AG08396 (cell line): ENCODE measurements around the gene TIMM22.
A peak's percentile ranks its signal among the peaks of the same experiment; 100 is the strongest.
"Not testable (repeated sequence)": the region's sequence is repeated elsewhere in the genome, so short reads cannot be mapped to it uniquely, and the experiment has no call there.

Experiments used
- DNase-seq: peaks from one replicate; pipeline ENCODE4 v3.0.0; 2012; ENCODE audit warnings: low spot score, mixed read lengths

The TIMM22 gene

DNA sequence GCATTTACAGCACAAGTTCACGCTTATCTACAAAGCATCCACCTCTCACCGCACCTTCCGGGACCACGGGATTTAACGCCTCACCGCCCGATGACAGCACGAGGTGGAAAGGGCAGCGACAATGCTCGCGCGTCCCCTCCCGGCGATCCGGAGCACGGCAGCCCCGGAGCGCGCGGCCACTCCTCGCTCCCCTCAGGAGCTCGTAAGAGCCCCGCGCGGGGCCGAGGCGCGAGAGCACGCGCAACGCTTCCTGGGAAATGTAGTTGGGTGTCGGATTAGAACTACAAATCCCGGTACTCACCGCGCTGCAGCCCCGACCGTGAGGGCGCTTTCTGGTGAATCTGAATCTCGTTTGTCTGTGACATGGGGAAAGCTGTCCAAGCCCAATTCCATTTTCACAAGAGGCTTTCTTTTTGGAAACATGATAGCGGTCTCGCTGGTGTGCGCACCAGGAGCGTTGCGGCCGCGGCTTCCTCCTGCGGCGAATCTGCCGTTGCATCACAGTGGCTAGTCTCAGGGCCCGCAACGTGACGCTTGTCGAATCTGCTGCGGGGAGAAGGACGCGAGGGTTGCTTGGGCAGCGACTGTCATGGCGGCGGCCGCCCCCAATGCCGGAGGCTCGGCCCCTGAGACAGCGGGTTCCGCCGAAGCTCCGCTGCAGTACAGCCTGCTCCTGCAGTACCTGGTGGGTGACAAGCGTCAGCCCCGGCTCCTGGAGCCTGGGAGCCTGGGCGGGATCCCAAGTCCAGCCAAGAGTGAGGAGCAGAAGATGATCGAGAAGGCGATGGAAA is at the start of gene TIMM22:
Gene TIMM22 (plus strand): TSS at position 576 of the 791 bp plus-strand sequence. CDS start 14 bp downstream, at position 590.
- peak; percentile 95 for DNase-seq

DNA sequence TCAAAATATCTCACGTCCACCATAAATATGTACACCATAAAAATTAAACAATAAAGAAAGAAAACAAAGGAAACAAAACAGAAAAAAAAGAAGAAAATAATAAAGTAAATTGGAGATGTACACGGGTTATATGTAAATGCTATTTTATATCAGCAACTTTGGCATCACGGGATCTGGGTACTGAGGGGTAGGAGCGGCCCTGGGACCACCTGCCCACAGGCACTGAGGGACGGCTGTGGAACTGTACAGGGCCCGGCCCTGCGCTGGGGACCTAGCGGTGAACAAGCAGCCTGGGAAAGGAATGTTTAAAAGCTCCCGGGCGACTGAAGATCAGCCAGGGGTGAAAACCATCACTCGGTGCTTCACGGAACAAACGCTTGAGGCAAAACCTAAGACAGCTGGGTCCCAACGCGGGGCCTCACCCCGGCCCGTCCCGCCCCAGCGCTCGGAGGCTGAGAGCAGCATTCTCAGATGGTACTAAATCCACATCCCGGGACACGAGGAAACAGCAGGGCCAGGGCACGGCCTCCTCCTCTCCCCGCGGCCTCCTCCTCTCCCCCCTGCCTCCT is 48.6 kb upstream of the TIMM22 start:
- no peak for DNase-seq

DNA sequence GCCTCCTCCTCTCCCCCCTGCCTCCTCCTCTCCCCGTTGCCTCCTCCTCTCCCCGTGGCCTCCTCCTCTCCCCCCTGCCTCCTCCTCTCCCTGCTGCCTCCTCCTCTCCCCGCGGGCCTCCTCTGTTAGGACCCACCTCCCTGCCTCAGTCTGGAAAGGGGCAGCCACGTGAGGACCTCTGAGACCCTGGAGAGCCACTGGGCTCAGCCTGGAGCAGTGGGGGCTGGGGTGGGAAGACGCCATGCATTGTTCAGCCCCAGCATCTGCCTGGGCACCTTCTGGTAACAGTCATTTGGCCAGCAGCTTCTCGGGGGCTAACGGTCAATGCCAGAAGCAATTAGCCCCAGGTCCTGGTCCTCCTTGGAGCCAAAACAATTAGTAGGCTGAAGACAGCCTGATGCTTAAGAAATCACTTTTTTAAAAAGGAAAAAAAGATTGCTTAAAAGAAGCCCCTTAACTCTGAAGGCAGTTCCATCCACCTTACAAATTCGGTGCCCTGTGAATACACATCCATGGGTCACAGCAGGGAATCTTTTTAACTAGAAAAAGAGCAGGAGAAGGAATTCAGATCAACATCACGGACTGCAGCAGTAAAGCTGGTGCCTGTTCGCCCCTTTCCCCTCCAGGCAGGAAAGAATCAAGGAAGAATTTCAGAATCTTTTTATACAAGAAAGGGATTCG is 47.2 kb upstream of the TIMM22 start:
- DNase-seq: no peak

DNA sequence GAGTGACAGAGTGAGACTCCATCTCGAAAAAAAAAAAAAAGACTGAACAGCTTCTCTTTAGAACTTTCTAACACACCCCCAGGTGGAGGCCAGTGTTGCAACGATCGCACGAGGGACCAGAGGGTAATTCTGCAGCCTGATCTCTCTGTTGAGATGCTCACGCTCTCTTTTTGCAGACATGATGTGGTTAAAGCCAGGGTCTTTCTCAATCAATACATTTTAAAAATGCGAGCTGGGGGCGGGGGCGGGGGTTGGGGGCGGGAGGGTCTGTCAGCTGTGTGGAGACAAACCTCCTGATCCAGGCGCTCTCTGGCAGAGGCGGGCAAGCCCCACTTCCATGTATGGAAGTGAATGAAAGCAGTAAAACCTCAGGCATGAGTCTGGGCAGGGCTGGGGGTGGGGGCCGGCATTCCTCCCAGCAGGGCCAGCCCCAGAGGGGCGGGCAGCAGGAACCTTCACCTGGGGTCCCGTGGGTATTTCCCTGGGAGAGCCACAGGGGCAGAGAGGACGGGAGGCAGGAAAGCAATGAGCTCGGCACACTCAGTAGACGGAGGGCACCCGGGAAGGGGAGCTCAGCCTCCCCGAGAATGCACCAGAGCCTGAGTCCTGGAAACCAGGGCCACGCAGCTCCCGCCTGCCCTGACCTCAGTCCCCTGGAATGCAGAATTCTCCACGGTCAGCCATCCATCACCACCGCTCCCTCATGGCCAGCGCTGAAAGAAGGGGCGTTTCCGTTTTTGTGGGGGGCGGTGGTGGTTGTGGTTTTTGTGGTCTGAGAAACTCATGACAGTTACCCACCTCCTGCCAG is 45.4 kb upstream of the TIMM22 start:
- peak; percentile 93 for DNase-seq

- not testable (repeated sequence) for DNase-seq
Measured at GRCh38 chr17:952592-952991, 44.3 kb upstream of the TIMM22 start.

GRCh38 chr17:953767-954166 is 43.2 kb upstream of the TIMM22 start:
- DNase-seq: no peak

- DNase-seq: peak; percentile 38
Measured at GRCh38 chr17:954431-955164, 42.3 kb upstream of the TIMM22 start.

DNA sequence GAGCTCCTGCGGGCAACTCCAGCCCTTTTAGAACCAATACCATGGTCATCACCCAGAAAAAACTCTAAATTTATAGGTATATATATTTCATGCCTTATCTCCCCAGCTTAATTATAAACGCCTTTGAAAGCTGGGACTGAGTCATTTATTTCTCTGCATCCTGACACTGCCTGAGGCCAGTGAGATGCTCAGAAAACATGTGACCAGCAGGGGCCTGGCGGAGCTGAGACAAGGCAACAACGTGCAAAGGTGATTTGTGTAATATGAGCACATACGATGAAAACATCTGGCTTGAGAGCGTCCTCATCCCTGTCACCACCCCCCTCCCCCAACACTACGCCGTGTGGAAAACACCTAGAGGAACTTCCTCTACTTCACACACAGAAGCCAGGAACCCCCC is 40.0 kb upstream of the TIMM22 start:
- no peak for DNase-seq

DNA sequence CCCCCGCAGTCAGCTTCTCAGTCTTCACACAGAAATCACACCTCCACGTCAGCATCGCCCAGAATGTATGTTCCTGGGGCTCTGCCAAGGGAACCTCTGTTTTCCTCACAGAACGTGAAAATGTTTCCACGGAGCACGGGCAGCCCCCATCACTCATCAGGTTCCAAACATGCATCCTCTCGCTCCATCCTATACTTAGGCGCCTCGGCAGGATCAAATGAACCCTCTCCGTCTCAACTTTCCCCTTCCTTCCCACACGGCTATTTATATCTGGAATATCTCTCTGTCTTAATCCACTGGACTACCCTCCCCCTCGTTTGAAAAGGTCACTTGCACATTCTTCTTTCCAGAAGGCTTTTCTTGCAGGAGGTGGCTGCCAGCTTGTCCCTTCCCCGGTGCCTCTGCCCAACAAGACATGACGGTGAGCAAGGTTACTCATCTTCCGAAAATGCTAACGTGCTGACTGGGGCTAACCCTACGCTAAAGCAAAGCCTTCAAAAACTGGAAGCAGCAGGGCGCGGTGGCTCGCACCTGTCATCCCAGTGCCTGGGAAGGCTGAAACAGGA is 39.0 kb upstream of the TIMM22 start:
- no peak for DNase-seq

DNA sequence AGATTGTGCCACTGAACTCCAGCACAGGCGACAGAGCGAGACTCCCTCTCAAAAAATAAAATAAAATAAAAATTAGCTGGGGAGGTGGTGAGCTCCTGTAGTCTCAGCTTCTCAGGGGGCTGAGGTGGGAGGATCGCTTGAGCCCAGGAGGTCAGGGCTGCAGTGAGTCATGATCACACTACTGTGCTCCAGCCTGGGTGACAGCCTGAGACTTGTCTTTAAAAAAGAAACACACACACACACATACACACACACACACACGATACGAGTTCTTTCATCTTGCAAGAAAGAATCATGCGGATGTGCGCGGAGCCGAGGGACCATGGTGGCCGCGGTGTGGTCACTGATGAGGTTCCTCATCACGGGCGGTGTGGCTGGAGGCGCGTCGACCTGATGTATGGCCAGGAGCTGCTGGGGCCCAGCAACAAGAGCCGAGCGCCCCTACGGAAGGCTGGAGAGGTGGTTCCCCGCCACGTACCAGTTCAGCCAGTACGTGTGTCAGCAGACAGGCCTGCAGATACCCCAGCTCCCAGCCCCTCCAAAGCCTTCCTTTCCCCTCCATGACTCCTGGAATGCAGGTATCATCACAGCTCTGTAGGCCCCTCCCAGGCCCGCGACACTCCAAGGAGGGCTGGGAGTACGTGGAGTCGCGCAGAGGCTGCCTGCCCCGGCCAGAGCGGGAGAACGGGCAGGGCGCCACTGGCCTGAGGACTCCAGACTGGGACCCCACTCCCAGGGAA is 38.0 kb upstream of the TIMM22 start:
- DNase-seq: no peak

- DNase-seq: no peak
Measured at GRCh38 chr17:962166-962565, 34.8 kb upstream of the TIMM22 start.

DNA sequence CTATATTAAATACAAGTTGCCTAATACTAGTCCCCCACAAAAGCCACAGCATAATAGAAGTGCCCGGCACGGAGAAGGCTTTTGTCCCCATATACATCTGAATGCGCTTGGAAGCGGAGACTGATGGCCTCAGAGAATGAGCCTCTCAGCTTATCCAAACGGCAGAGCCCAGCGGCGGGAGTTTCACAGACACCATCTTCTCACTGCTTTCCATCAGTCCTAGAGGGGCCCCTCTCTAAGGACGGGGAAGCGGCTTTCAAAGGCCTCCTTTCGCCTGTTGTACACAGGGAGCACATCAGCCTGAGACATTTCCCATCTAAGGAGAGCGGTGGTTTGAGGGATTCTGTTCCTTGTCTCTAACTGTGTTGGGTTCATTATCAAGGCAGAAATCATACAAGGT is 34.3 kb upstream of the TIMM22 start:
- DNase-seq: no peak

DNA sequence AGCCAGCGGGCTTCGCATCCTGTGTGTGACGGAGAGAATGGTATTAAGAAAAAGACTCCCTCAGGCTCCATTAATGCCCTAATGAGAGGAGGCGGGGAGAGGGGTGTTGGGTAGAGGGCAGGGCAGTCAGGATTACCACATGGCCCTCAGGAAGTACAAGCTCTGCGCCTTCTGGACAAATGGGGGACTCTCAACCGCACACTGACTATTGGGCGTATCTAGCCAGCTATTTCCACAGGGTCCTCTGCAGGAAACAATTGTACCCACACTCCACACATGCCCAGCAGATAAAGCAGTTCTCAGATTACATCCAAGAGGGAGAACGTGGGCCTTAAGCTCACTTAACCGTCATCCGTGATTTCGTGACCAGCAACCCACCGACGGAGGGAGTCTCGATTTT is 32.1 kb upstream of the TIMM22 start:
- no peak for DNase-seq

DNA sequence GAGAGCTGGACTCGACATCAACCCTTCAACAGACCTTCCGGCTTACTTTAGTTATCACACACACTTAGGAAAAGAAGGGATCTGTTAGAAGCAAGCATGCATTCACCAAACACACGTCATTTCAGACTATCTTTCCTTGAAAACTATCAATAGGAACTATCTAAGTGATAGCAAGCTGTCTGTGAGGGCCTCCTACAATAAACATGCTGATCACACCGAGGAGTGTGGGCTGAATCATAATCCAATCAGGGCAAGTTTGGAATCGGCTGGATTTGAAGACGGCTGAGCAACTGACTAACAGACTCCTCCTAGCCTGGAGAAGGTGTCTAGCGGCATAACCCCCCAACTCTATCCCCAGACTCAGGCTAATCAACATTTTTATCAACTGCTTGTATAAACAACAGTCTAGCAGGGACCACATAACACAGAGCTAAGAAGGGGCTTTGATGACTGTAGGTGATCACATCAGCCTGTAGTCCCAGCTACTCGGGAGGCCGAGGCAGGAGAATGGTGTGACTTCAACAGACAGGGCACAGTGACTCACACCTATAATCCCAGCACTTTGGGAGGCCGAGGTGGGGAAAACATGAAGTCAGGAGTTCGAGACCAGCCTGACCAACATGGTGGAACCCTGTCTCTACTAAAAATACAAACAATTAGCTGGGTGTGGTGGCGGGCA is 31.5 kb upstream of the TIMM22 start:
- no peak for DNase-seq

DNA sequence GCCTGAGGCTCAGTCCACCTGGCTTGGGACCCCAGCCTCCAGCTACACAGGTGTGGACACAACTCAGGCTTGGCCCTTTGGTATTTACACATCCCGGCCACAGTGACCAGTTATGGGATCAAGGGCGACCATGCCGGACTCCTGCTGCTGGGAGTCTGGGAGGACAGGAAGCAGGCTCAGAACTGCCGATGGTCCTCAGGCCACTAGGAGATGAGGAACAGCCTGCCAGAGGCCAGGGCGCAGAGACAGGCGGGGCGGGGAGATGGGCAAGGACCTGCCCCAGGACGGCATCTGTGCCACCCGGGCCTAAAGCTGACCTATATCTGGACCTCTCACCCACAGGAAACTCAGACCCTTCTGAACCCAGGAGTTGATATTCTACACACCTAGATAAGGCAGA is 29.8 kb upstream of the TIMM22 start:
- no peak for DNase-seq

- no peak for DNase-seq
Measured at GRCh38 chr17:968812-969730, 27.9 kb upstream of the TIMM22 start.

GRCh38 chr17:969811-970355 is 27.0 kb upstream of the TIMM22 start:
- DNase-seq: no peak

- no peak for DNase-seq
Measured at GRCh38 chr17:970364-970763, 26.6 kb upstream of the TIMM22 start.

GRCh38 chr17:971861-972260 is 25.1 kb upstream of the TIMM22 start:
- not testable (repeated sequence) for DNase-seq
